Measurements from ENCODE around the gene TTC13. TPM values are rescaled to one million over a fixed set of nuclear protein-coding genes. Genes with fewer than 3 reads are reported as not detected.
A peak's percentile ranks its signal among the peaks of the same experiment; 100 is the strongest.

The TTC13 gene
- total and polyA plus RNA-seq, 2 of the 13 experiments (the other 11 are each of a cell fraction or from before 2014, with no cell fraction given), result 5.8 to 15.9 TPM

GRCh38 chr1:230868736-230869385 lies 109.8 kb downstream of the TTC13 start (continued):
- TF ChIP-seq CHD4 (IDR thresholded peaks at IDR 0.05; ENCODE audit: borderline replicate concordance, low read length), result no peak
- 0 out of 2 replicates have a peak, but pooled peaks have one; percentile 26 for TF ChIP-seq TEF (CRISPR knock-in tag; IDR thresholded peaks at IDR 0.05)
- no peak for TF ChIP-seq SOX13 (IDR thresholded peaks at IDR 0.05)
- peak in 1 of 2 experiments; percentile 42; a peak in 1 of 4 replicates for TF ChIP-seq SOX13 (CRISPR knock-in tag; conservative IDR thresholded peaks at IDR 0.05 in 1 of 2, IDR thresholded peaks at IDR 0.05 in 1 of 2)
- TF ChIP-seq THYN1 (CRISPR knock-in tag; IDR thresholded peaks at IDR 0.05; ENCODE audit: borderline replicate concordance, low read depth), result no peak
- TF ChIP-seq POGK (CRISPR knock-in tag; conservative IDR thresholded peaks at IDR 0.05), result no peak
- TF ChIP-seq RBFOX2 (IDR thresholded peaks at IDR 0.05; ENCODE audit: low read depth, low read length), result peak; percentile 70
- no peak for TF ChIP-seq ZNF644 (CRISPR knock-in tag; IDR thresholded peaks at IDR 0.05; ENCODE audit: low read depth)
- TF ChIP-seq ZNF775 (CRISPR knock-in tag; IDR thresholded peaks at IDR 0.05; ENCODE audit: borderline replicate concordance), result no peak
- TF ChIP-seq ZSCAN9 (CRISPR knock-in tag; IDR thresholded peaks at IDR 0.05; ENCODE audit: borderline replicate concordance), result no peak
- peak; percentile 67; the same call in 1 of the 2 replicates for TF ChIP-seq ZNF30 (CRISPR knock-in tag; IDR thresholded peaks at IDR 0.05)
- peak; percentile 41 for TF ChIP-seq ZNF883 (CRISPR knock-in tag; IDR thresholded peaks at IDR 0.05; ENCODE audit: not compliant biosample characterization)
- no peak for TF ChIP-seq ZNF841 (CRISPR knock-in tag; IDR thresholded peaks at IDR 0.05; ENCODE audit: borderline replicate concordance)
- no peak for TF ChIP-seq SRSF9 (IDR thresholded peaks at IDR 0.05; ENCODE audit: borderline replicate concordance, insufficient read depth, low read depth, low read length, poor library complexity, severe bottlenecking)
- TF ChIP-seq ZZZ3 (CRISPR knock-in tag; IDR thresholded peaks at IDR 0.05; ENCODE audit: borderline replicate concordance), result no peak
- TF ChIP-seq SETDB1 (CRISPR knock-in tag; IDR thresholded peaks at IDR 0.05; ENCODE audit: borderline replicate concordance), result peak; percentile 82; the same call in 1 of the 2 replicates
- TF ChIP-seq CENPBD1 (CRISPR knock-in tag; IDR thresholded peaks at IDR 0.05; ENCODE audit: borderline replicate concordance, low read depth), result no peak
- no peak for TF ChIP-seq CBX2 (IDR thresholded peaks at IDR 0.05; ENCODE audit: low read depth, low read length)
- no peak for TF ChIP-seq CBX2 (CRISPR knock-in tag; IDR thresholded peaks at IDR 0.05; ENCODE audit: low read depth)
- TF ChIP-seq KDM5B (CRISPR knock-in tag; IDR thresholded peaks at IDR 0.05; ENCODE audit: borderline replicate concordance), result peak; percentile 26; the same call in 1 of the 2 replicates
- TF ChIP-seq NRL (CRISPR knock-in tag; IDR thresholded peaks at IDR 0.05; ENCODE audit: borderline replicate concordance), result peak; percentile 88; the same call in 1 of the 2 replicates
- peak; percentile 68 for TF ChIP-seq UBTF (CRISPR knock-in tag; IDR thresholded peaks at IDR 0.05)
- no peak for TF ChIP-seq ZNF329 (CRISPR knock-in tag; IDR thresholded peaks at IDR 0.05; ENCODE audit: low read depth)
- no peak for TF ChIP-seq ZFP36L2 (CRISPR knock-in tag; IDR thresholded peaks at IDR 0.05)
- no peak for TF ChIP-seq IRX3 (CRISPR knock-in tag; IDR thresholded peaks at IDR 0.05; ENCODE audit: borderline replicate concordance, low read depth)
